HG02943 (cell line): ENCODE measurements around the gene C11orf86.

Experiments
- ATAC-seq: cut with Tn5 transposase; IDR thresholded peaks from one replicate; pipeline ENCODE4 v1.9.1; 2021; ENCODE audit warnings: mild to moderate bottlenecking, low read depth, moderate library complexity; ENCODE audit not compliant: unreplicated experiment

The C11orf86 gene

DNA sequence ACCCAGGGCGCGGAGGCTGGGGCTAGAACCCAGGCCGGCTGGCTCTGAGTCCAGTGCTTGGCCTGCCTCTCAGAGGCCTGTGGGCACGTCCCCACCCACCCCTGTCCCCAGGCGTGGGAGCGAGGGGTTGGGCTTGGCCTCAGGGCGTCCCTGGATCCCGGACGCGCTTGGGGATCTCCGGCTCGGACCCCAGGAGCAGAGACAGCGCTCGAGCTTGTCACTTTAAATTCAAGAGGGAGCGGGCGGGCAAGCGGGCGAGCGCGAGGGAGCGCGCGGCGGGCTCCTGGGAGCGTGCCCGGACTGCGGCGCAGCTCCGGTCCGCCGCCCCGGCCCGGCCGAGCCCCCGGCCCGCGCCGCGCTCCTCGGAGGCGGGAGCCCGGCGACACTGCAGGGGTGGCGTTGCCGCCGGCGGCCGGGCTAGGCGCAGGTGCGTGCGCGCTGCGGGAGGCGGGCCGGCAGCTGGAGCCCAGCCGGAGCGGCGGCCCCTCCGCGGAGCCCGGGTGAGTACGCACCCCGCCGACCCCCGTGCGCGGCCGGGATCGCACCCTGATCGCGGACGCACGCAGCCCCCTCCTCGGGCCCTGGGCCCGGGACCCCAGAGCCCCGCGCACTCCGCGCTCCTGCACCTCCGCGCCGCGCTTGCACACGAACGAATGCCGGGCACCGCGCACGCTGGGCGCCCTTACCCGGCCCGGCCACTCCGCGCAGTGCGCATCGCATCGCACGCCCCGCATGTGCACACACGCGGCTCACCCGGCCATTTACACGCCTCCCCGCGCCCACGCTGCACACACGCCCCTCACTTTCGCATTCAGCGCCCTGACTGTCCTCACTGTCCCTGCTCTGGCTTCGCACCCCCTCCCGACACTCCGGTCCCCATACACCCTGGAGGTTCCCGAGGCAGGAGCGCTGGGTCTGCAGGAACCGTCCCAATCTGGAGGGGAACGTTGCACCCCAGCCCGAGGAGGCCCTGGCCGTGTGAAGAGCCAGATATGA lies 48.2 kb downstream of the C11orf86 start, which contains the start of gene SYT12:
Gene SYT12 (plus strand): TSS at position 174 of the 996 bp plus-strand sequence. CDS start 7,011 bp downstream, outside the sequence.
- ATAC-seq = no peak

DNA sequence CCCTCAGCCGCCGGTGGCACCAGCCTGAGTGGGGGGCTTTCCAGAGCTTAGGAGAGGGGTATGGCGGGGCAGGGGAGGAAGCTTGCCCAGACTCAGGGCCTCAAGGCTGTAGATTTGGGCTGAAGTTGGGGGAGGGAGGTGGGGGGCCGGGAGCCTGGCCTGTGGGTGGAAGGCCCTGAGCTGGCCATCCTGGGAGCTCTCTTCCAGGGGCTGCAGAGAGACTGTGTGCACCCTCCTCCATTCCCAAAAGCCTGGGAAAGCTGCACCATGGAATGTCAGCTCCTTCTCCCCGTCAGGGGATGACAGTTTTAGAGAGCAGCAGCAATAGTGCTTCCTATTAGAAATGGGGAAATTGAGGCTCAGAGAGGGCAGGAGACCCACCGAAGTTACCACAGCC lies 48.9 kb downstream of the C11orf86 start:
- no peak for ATAC-seq

DNA sequence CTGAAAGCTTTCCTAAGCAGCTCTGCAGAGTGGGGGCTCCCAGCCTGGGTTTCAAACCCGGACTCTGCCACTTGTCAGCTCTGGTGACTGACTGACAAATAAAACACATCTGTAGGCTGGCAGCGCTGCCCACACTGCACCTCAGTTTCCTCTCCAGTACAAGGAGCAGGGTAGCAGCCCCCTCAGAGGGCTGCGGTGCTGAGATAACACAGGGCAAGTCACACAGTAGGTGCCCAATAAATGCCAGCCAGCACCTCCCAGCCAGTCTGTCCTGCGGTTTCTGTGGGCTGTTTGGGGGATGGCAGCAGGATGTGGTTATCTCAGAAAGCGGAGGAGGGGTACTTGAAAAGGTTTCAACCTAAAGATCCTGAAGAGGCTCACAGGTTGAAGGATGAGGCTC lies 49.3 kb downstream of the C11orf86 start:
- ATAC-seq = no peak

DNA sequence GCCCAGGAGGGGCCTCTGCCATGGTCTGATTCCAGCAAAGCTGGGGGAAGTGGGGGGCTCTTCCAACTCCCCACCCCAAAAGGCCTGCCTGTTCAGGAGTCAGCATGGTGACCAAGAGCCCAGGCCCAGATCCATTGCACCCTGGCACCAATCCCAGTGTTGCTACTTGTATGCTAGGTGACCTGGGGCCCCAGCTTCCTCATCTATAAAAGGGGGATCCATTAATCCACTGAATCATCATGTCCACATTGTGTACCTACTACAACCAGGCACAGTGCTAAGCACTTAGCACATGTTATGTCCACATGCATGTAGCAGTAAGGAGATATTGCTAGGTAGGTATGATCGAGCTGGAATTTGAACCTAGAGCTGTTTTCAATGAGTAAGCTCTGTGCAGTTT lies 49.9 kb downstream of the C11orf86 start:
- ATAC-seq = no peak

DNA sequence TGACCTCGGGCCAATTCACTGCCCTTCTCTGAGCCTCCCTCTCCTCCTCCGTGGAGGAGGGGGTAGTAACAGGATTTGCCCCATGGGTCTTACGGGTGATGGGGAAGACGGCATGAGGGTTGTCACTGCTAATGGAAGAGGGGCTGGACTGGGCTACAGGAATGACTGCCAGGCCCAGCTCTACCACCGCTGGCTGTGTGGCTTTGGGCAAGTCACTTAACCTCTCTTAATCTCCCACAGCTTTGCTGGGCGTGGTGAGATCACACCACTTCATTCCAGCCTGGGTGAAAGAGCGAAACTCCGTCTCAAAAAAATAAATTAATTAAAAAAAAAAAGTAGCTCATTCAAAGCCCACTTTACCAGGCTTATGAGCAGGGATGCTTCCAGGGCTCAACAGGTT lies 50.6 kb downstream of the C11orf86 start:
- no peak for ATAC-seq
